B cell (primary cell): ENCODE data around the gene DDX39B. TPM values are rescaled to one million over a fixed set of nuclear protein-coding genes. Genes with fewer than 3 reads are reported as not detected.

Experiments used
- ATAC-seq: fragments of 200-7000 bp; cut with Tn5 transposase; one replicate; pipeline ENCODE4 v1.10.0; 2021; ENCODE audit warnings: low read depth, mild to moderate bottlenecking, moderate number of reproducible peaks, moderate library complexity
- CTCF ChIA-PET: fragments of 350-600 bp; sonication (Branson Sonifier 250); formaldehyde crosslinking; loops from one replicate; lab custom pipeline; 2021; ENCODE audit warnings: antibody characterized with exemption, inconsistent platforms; lab: Charles Lee
- POLR2A ChIA-PET: fragments of 350-600 bp; sonication (Branson Sonifier 250); formaldehyde crosslinking; loops from one replicate; lab custom pipeline; 2021; ENCODE audit warnings: antibody characterized with exemption; lab: Charles Lee
- DNase-seq: peaks from one replicate; pipeline ENCODE4 v3.0.0; 2013
- H2AFZ ChIP-seq: 2 replicates; pipeline ENCODE4 v1.6.1; 2012; ENCODE audit warnings: mild to moderate bottlenecking, low read depth, low read length; ENCODE audit not compliant: insufficient read depth, poor library complexity, severe bottlenecking
- H3K27ac ChIP-seq, 2 donors: 1 replicate in 1 of 2; 2 replicates in 1 of 2; pipeline ENCODE4 v1.5.1; 2012 to 2013; ENCODE audit warnings: low read length in 2 of 2, mild to moderate bottlenecking in 2 of 2, moderate library complexity in 1 of 2
- H3K27me3 ChIP-seq, 4 experiments: fragments of 200-600 bp in 1 of 4; sonication (generic) in 1 of 4; replicated peaks in 1 of 4; 1 replicate in 2 of 4; 2 replicates in 2 of 4; pipeline versions ENCODE4 v1.6.1 to v1.7.0; 2013 to 2016; ENCODE audit warnings: low read length in 3 of 4, mild to moderate bottlenecking in 2 of 4, mixed read lengths in 1 of 4, moderate library complexity in 1 of 4; ENCODE audit not compliant: insufficient read depth in 4 of 4, control insufficient read depth in 3 of 4; ENCODE audit errors: control extremely low read depth in 1 of 4
- H3K36me3 ChIP-seq, 2 experiments: replicated peaks in 1 of 2; 1 replicate in 1 of 2; 2 replicates in 1 of 2; pipeline versions ENCODE4 v1.6.1 to v1.7.1; 2013; ENCODE audit warnings: low read length in 1 of 2; ENCODE audit not compliant: insufficient read depth in 2 of 2, control insufficient read depth in 1 of 2; ENCODE audit errors: control extremely low read depth in 1 of 2, extremely low read depth in 1 of 2
- H3K4me1 ChIP-seq, 2 donors: fragments of 200-600 bp in 1 of 2; sonication (generic) in 1 of 2; 1 replicate in 1 of 2; 2 replicates in 1 of 2; pipeline versions ENCODE4 v1.5.1 to v1.6.1; 2013 to 2017; ENCODE audit warnings: low read length in 2 of 2; ENCODE audit not compliant: control insufficient read depth in 2 of 2, insufficient read depth in 2 of 2
- H3K4me2 ChIP-seq: replicated peaks from 2 replicates; pipeline ENCODE3; 2012; ENCODE audit warnings: mild to moderate bottlenecking, low read depth, low read length; ENCODE audit not compliant: poor library complexity, severe bottlenecking
- H3K4me3 ChIP-seq, 5 experiments: fragments of 200-600 bp in 1 of 5; sonication (generic) in 1 of 5; 1 replicate in 3 of 5; 2 replicates in 2 of 5; pipeline versions ENCODE4 v1.5.1 to v1.7.0; 2011 to 2016; ENCODE audit warnings: low read length in 4 of 5, mild to moderate bottlenecking in 4 of 5, low read depth in 2 of 5, control low read depth in 1 of 5, moderate library complexity in 1 of 5; ENCODE audit not compliant: insufficient read depth in 1 of 5; ENCODE audit errors: control extremely low read depth in 1 of 5, extremely low read depth in 1 of 5
- H3K79me2 ChIP-seq: fragments of 200-600 bp; sonication (generic); one replicate; pipeline ENCODE4 v1.6.0; 2016; ENCODE audit warnings: low read length; ENCODE audit not compliant: control insufficient read depth, insufficient read depth
- H3K9ac ChIP-seq: fragments of 200-600 bp; sonication (generic); 2 replicates; pipeline ENCODE4 v1.6.1; 2017; ENCODE audit warnings: mild to moderate bottlenecking, low read length, moderate library complexity
- H3K9me3 ChIP-seq, 3 donors: one replicate each; pipeline versions ENCODE4 v1.6.1 to v1.7.1; 2013; ENCODE audit warnings: low read length in 2 of 3; ENCODE audit not compliant: control insufficient read depth in 2 of 3, insufficient read depth in 1 of 3; ENCODE audit errors: control extremely low read depth in 1 of 3
- H4K20me1 ChIP-seq: 2 replicates; pipeline ENCODE4 v1.6.0; 2012; ENCODE audit warnings: mild to moderate bottlenecking, low read length; ENCODE audit not compliant: insufficient read depth, control insufficient read depth, poor library complexity, severe bottlenecking
- H3K27ac Mint-ChIP-seq: one replicate; pipeline ENCODE4 v1.8.0; 2021; ENCODE audit warnings: mixed read lengths
- H3K27me3 Mint-ChIP-seq: one replicate; pipeline ENCODE4 v1.8.0; 2021; ENCODE audit warnings: mixed read lengths
- H3K4me1 Mint-ChIP-seq: one replicate; pipeline ENCODE4 v1.8.0; 2021; ENCODE audit warnings: mixed read lengths
- H3K4me3 Mint-ChIP-seq: one replicate; pipeline ENCODE4 v1.8.0; 2021; ENCODE audit warnings: mixed read lengths
- H3K9me3 Mint-ChIP-seq: one replicate; pipeline ENCODE4 v1.8.0; 2022; ENCODE audit warnings: mixed read lengths; ENCODE audit not compliant: insufficient read depth
- EZH2 ChIP-seq: IDR thresholded peaks from 2 replicates; pipeline ENCODE4 v1.6.1; 2012; ENCODE audit warnings: borderline replicate concordance, low read depth, mild to moderate bottlenecking, moderate library complexity, low read length; ENCODE audit not compliant: insufficient read depth, poor library complexity, severe bottlenecking
- WGBS: methylation state at CpG from one replicate; pipeline ENCODE4 v1.1.5; 2013; ENCODE audit warnings: missing lambda C conversion rate; ENCODE audit not compliant: insufficient coverage; 5-methylcytosine and 5-hydroxymethylcytosine counted together
- intact Hi-C: fragments of 100-400 bp; cut with micrococcal nuclease; formaldehyde crosslinking; loops from one replicate; pipeline ENCODE4 v1.10.0; 2022
- polyA plus RNA-seq: library from polyadenylated mRNA; depleted of rRNA; stranded (reverse); fragments of >200 nt; gene quantifications from 2 replicates; pipeline ENCODE4 v1.2.3, GENCODE V29; 2012
- total RNA-seq, 2 donors: library from RNA; stranded (reverse); fragments of 120-200 nt in 1 of 2; gene quantifications; 1 replicate in 1 of 2; 2 replicates in 1 of 2; pipeline versions ENCODE4 v1.2.3 to v1.2.4, GENCODE V29; 2013 to 2022
- TF ChIP-seq, protein P1 (sequence below): fragments of 200-600 bp; IDR thresholded peaks from one replicate; pipeline ENCODE4 v1.8.0; 2022; ENCODE audit warnings: antibody characterized with exemption, mild to moderate bottlenecking

The DDX39B gene
- total and polyA plus RNA-seq, 2 donors (not counting 1 experiment from before 2014, with no cell fraction given) = 576 to 838 TPM

DNA sequence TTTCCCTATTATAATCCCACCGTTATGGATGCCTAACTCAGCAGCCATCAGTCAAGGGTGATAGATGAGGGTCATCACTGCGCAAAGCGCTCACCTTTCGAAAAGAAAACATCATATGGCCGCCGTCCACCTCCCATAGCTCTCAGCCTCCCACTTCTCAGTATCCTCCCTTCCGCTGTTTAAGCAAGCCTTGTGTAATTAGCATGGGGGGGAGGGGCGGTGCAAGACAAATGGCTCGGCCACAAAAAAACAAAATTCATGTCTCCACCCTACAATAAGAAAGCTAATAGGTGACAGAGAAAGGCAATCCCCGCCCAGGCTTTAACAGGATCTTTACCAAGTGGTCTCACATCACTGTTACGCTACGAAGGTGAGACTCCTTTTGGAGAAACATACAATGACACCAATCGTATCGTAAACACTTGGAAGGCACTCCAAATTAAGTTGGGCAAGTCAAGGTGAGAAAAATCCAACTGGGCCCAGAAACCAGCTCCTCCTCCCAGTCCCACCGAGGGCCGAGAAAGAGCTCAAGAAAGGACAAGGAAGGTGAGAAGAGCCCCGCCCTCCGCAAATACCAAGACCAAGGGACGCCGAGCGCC is 645 bp downstream of the DDX39B start:
- Histone ChIP-seq H3K27ac (peak overlapping the region; percentile 97 to 99), H3K79me2 (peaks cover 47% of the 10 kb centered on the region), H3K9me3 (no peaks in the 10 kb centered on the region), H4K20me1 (peaks cover 42% of the 10 kb centered on the region), H3K9ac (peak overlapping the region; percentile 93), H3K27me3 (no peaks in the 10 kb centered on the region), H3K36me3 (peaks cover under 1 to 44% of the 10 kb centered on the region in 2 experiments), H3K4me1 (peaks cover 30 to 36% of the 10 kb centered on the region in 2 donors), H2AFZ (peak overlapping the region; percentile 79), H3K4me3 (peak overlapping the region; percentile 79 to 100 (median 97)), H3K4me2 (peak overlapping the region; percentile 79)
- under 1% methylated on average over 12 of the region's 21 CpGs for WGBS
- Mint-ChIP-seq H3K4me3 (peak overlapping the region; percentile 99), H3K27me3 (no peaks in the 10 kb centered on the region), H3K9me3 (no peaks in the 10 kb centered on the region), H3K4me1 (peaks cover 45% of the 10 kb centered on the region), H3K27ac (peak overlapping the region; percentile 93)
- TF ChIP-seq, protein P1, sequence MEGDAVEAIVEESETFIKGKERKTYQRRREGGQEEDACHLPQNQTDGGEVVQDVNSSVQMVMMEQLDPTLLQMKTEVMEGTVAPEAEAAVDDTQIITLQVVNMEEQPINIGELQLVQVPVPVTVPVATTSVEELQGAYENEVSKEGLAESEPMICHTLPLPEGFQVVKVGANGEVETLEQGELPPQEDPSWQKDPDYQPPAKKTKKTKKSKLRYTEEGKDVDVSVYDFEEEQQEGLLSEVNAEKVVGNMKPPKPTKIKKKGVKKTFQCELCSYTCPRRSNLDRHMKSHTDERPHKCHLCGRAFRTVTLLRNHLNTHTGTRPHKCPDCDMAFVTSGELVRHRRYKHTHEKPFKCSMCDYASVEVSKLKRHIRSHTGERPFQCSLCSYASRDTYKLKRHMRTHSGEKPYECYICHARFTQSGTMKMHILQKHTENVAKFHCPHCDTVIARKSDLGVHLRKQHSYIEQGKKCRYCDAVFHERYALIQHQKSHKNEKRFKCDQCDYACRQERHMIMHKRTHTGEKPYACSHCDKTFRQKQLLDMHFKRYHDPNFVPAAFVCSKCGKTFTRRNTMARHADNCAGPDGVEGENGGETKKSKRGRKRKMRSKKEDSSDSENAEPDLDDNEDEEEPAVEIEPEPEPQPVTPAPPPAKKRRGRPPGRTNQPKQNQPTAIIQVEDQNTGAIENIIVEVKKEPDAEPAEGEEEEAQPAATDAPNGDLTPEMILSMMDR = no peak
- no peak for TF ChIP-seq EZH2
- intact Hi-C loops = loop anchor here (1.0 to 5.0 kb wide), 6 partner anchors 43 to 418 kb away; partner anchors contain the start of genes CLIC1, MICB, PRRC2A and SKIC2
- CTCF ChIA-PET = interaction anchor here (0.6 to 3.5 kb wide), 19 partner anchors 9 to 289 kb away, joined by 3 to 33 read pairs (median 5); partner anchors contain the start of genes LST1, LTB, MCCD1 and MICB
- POLR2A ChIA-PET = interaction anchor here (0.6 to 2.8 kb wide), 21 partner anchors 10 to 1994 kb away, joined by 3 to 34 read pairs (median 4); partner anchors contain the start of genes BAG6, DXO, GPANK1 and LTB
- no peak for DNase-seq
- ATAC-seq = peak; percentile 15

DNA sequence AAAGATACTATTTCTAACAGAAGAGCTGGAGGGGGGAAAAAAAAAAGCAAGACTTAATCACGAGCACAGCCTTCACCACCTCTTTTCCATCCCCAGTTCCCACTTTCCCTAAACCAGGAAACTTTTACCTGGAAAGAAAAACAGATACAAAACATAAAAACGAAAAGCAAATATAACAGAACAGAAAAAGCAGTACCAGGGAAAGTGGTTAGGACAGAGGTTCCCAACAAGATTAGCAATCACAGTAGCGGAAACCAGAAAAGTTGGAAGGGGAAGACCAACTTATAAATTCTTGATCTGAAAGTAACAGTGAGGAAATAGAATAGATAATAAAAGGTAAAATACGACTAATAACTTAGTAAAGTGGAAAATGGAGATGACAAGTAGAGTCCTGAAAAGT is 1.2 kb downstream of the DDX39B start:
- H3K9me3 ChIP-seq = no peaks in the 10 kb centered on the region
- Mint-ChIP-seq H3K9me3 (no peaks in the 10 kb centered on the region), H3K27ac (peak overlapping the region; percentile 93), H3K27me3 (no peaks in the 10 kb centered on the region), H3K4me3 (peak overlapping the region; percentile 99), H3K4me1 (peaks cover 47% of the 10 kb centered on the region)
- peak overlapping the region; percentile 93 for H3K9ac ChIP-seq
- intact Hi-C loops = loop anchor here (1.0 to 5.0 kb wide), 6 partner anchors 42 to 419 kb away; partner anchors contain the start of genes CLIC1, MICB, PRRC2A and SKIC2
- no peak for DNase-seq
- H3K4me2 ChIP-seq = peak overlapping the region; percentile 79
- peak overlapping the region; percentile 97 to 99 for H3K27ac ChIP-seq
- TF ChIP-seq EZH2 = no peak
- TF ChIP-seq, protein P1 = no peak
- H3K36me3 ChIP-seq = peaks cover 3 to 50% of the 10 kb centered on the region in 2 experiments
- ATAC-seq = no peak
- no peaks in the 10 kb centered on the region for H3K27me3 ChIP-seq
- WGBS = no CpG with 5 or more reads among the region's 4 CpGs
- peaks cover 49% of the 10 kb centered on the region for H3K79me2 ChIP-seq
- ChIA-PET CTCF (interaction anchor here (0.9 to 3.5 kb wide), 8 partner anchors 12 to 98 kb away, joined by 3 to 33 read pairs (median 6); partner anchors contain the start of genes MCCD1 and TNF), POLR2A (interaction anchor here (0.5 to 2.8 kb wide), 7 partner anchors 36 to 322 kb away, joined by 3 to 34 read pairs (median 4); partner anchors contain the start of genes LTB and NCR3)
- H3K4me3 ChIP-seq = peak overlapping the region; percentile 79 to 100 (median 97)
- peak overlapping the region; percentile 79 for H2AFZ ChIP-seq
- peaks cover 30 to 36% of the 10 kb centered on the region in 2 donors for H3K4me1 ChIP-seq
- peaks cover 47% of the 10 kb centered on the region for H4K20me1 ChIP-seq
